ENCODE measurements around the gene ARHGEF3.

- TF ChIP-seq, protein P1, sequence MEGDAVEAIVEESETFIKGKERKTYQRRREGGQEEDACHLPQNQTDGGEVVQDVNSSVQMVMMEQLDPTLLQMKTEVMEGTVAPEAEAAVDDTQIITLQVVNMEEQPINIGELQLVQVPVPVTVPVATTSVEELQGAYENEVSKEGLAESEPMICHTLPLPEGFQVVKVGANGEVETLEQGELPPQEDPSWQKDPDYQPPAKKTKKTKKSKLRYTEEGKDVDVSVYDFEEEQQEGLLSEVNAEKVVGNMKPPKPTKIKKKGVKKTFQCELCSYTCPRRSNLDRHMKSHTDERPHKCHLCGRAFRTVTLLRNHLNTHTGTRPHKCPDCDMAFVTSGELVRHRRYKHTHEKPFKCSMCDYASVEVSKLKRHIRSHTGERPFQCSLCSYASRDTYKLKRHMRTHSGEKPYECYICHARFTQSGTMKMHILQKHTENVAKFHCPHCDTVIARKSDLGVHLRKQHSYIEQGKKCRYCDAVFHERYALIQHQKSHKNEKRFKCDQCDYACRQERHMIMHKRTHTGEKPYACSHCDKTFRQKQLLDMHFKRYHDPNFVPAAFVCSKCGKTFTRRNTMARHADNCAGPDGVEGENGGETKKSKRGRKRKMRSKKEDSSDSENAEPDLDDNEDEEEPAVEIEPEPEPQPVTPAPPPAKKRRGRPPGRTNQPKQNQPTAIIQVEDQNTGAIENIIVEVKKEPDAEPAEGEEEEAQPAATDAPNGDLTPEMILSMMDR (IDR thresholded peaks at IDR 0.05): no peak
- TF ChIP-seq POLR2A (IDR thresholded peaks at IDR 0.05) (no peak), EP300 (IDR thresholded peaks at IDR 0.05) (no peak)
Observed at GRCh38 chr3:56819016-56819809, 17.5 kb upstream of the ARHGEF3 start.

Measured in ovary (tissue), 3 donors.